GM12878 (cell line): Measurements from ENCODE around the gene HS3ST5. TPM values are rescaled to one million over a fixed set of nuclear protein-coding genes. Genes with fewer than 3 reads are reported as not detected.

Experiments
- ATAC-seq: fragments of 200-7000 bp; cut with Tn5 transposase; 3 replicates; pipeline ENCODE4 v1.9.1; 2020; ENCODE audit warnings: mild to moderate bottlenecking, moderate library complexity
- BruUV-seq: library from RNA; stranded (reverse); fragments of 400-500 nt; replicated peaks from 2 replicates; lab custom pipeline; 2021; lab: Mats Ljungman, UMichigan
- CTCF ChIA-PET: fragments of 300-600 bp; sonication (Branson Sonifier 250); formaldehyde crosslinking; extraction: SDS; loops from one replicate; lab custom pipeline; 2021; ENCODE audit warnings: inconsistent platforms; lab: Yijun Ruan, JAX
- POLR2A ChIA-PET: fragments of 350-600 bp; formaldehyde crosslinking; extraction: SDS; loops from one replicate; lab custom pipeline; 2021; ENCODE audit warnings: inconsistent platforms; lab: Charles Lee
- RAD21 ChIA-PET: fragments of 300-600 bp; sonication (Branson Sonifier 250); formaldehyde crosslinking; loops from one replicate; lab custom pipeline; 2023; ENCODE audit warnings: antibody characterized with exemption; ENCODE audit not compliant: unreplicated experiment; lab: Charles Lee
- SMC1A ChIA-PET: fragments of 300-600 bp; sonication (Branson Sonifier 250); formaldehyde crosslinking; loops from one replicate; lab custom pipeline; 2023; ENCODE audit not compliant: unreplicated experiment, uncharacterized antibody; lab: Charles Lee
- DNase-seq: peaks from one replicate; pipeline ENCODE4 v3.0.0-alpha.2; 2011; ENCODE audit warnings: low read depth, low spot score
- FAIRE-seq: peaks from 3 replicates; lab custom pipeline; 2011; peaks lifted over from hg19 to GRCh38; lab: Jason Lieb, UNC
- H2AFZ ChIP-seq: 2 replicates; pipeline ENCODE4 v1.6.0; 2011; ENCODE audit warnings: low read depth, low read length, control low read depth; ENCODE audit not compliant: control insufficient read depth
- H3K27ac ChIP-seq: 2 replicates; pipeline ENCODE4 v1.5.1; 2011; ENCODE audit warnings: control low read depth; ENCODE audit not compliant: control insufficient read depth, insufficient read depth
- H3K27me3 ChIP-seq, 2 experiments: replicated peaks in 1 of 2; 2 replicates each; pipeline versions ENCODE4 v1.6.0 to v1.6.1; 2011; ENCODE audit warnings: low read length in 1 of 2; ENCODE audit not compliant: control insufficient read depth in 2 of 2, insufficient read depth in 2 of 2
- H3K36me3 ChIP-seq, 2 experiments: 2 replicates each; pipeline ENCODE4 v1.5.1; 2011; ENCODE audit warnings: low read length in 1 of 2; ENCODE audit not compliant: control insufficient read depth in 2 of 2, insufficient read depth in 2 of 2
- H3K4me1 ChIP-seq: 2 replicates; pipeline ENCODE4 v1.6.1; 2011; ENCODE audit warnings: mild to moderate bottlenecking, low read length, moderate library complexity, mixed read lengths; ENCODE audit not compliant: control insufficient read depth, insufficient read depth
- H3K4me2 ChIP-seq: 2 replicates; pipeline ENCODE4 v1.6.0; 2011; ENCODE audit warnings: control low read depth; ENCODE audit not compliant: control insufficient read depth, insufficient read depth
- H3K4me3 ChIP-seq: fragments of 200-600 bp; sonication (generic); 2 replicates; pipeline ENCODE4 v1.5.1; 2016
- H3K79me2 ChIP-seq: 2 replicates; pipeline ENCODE4 v1.6.0; 2011; ENCODE audit warnings: low read length; ENCODE audit not compliant: control insufficient read depth, insufficient read depth
- H3K9ac ChIP-seq: 2 replicates; pipeline ENCODE4 v1.8.0; 2011; ENCODE audit warnings: low read length, control low read depth, mixed read lengths; ENCODE audit not compliant: control insufficient read depth, insufficient read depth
- H3K9me3 ChIP-seq: replicated peaks from 3 replicates; pipeline ENCODE4 v1.5.1; 2011; ENCODE audit warnings: mild to moderate bottlenecking, low read length; ENCODE audit not compliant: control insufficient read depth, insufficient read depth
- H4K20me1 ChIP-seq: 2 replicates; pipeline ENCODE4 v1.6.0; 2011; ENCODE audit not compliant: control insufficient read depth, insufficient read depth
- EZH2 ChIP-seq: IDR thresholded peaks from 2 replicates; pipeline ENCODE4 v1.6.1; 2012; ENCODE audit warnings: low read depth, mild to moderate bottlenecking, control low read depth, inconsistent platforms, low read length, borderline replicate concordance; ENCODE audit not compliant: control insufficient read depth
- FOS ChIP-seq: IDR thresholded peaks from 3 replicates; pipeline ENCODE4 v1.6.1; 2011; ENCODE audit warnings: borderline replicate concordance; ENCODE audit not compliant: insufficient read length; ENCODE audit errors: extremely low read depth
- HDAC2 ChIP-seq: fragments of 200-600 bp; sonication (generic); IDR thresholded peaks from 2 replicates; pipeline ENCODE4 v1.6.1; 2017
- PAX5 ChIP-seq: IDR thresholded peaks from 2 replicates; pipeline ENCODE4 v1.6.1; 2011; ENCODE audit warnings: low read depth, low read length, borderline replicate concordance
- SPI1 ChIP-seq: IDR thresholded peaks from 2 replicates; pipeline ENCODE4 v1.6.1; 2011; ENCODE audit warnings: low read depth, mild to moderate bottlenecking, low read length, moderate library complexity, borderline replicate concordance; ENCODE audit not compliant: insufficient read depth
- ZBTB11 ChIP-seq: fragments of 450-650 bp; formaldehyde crosslinking; IDR thresholded peaks from 2 replicates; pipeline ENCODE4 v1.5.0; 2022; ENCODE audit warnings: mild to moderate bottlenecking, missing genetic modification characterization
- ZNF24 ChIP-seq: fragments of 450-650 bp; IDR thresholded peaks from 2 replicates; pipeline ENCODE4 v1.6.1; 2017; ENCODE audit warnings: antibody characterized with exemption, mild to moderate bottlenecking
- WGBS: methylation state at CpG from one replicate; pipeline ENCODE4 v1.1.6; 2016; ENCODE audit warnings: low lambda C conversion rate; ENCODE audit not compliant: insufficient replicate concordance, insufficient coverage; ENCODE audit errors: missing lambda C conversion rate; 5-methylcytosine and 5-hydroxymethylcytosine counted together
- in situ Hi-C: fragments of 300-500 bp; cut with MboI; formaldehyde crosslinking; loops from 9 replicates; pipeline ENCODE4 v1.14.3; 2018; ENCODE audit warnings: mixed read lengths
- intact Hi-C: fragments of 100-400 bp; cut with micrococcal nuclease; formaldehyde crosslinking; loops from one replicate; pipeline ENCODE4 v1.14.2; 2022; ENCODE audit not compliant: unreplicated experiment
- polyA plus RNA-seq, 11 experiments: library from polyadenylated mRNA; depleted of rRNA in 4 of 11; unstranded in 6 of 11; stranded (reverse) in 5 of 11; fragments of >200 nt; fragmentation: Nextera tagmentation in 4 of 11; fragmentation: Illumina TruSeq in 1 of 11; extraction: Ambion mirVana in 4 of 11; extraction: Trizol in 1 of 11; gene quantifications; 1 replicate in 1 of 11; 2 replicates in 10 of 11; pipeline versions ENCODE4 v1.2.1 to v1.2.3, GENCODE V29; 2011 to 2016; ENCODE audit warnings: inconsistent platforms in 2 of 11, missing spikeins in 2 of 11, low read depth in 1 of 11
- total RNA-seq, 4 experiments: library from RNA; depleted of rRNA in 3 of 4; stranded (reverse); fragments of >200 nt in 3 of 4; fragmentation: Illumina TruSeq in 1 of 4; extraction: Trizol in 1 of 4; gene quantifications; 2 replicates each; pipeline versions ENCODE4 v1.2.1 to v1.2.3, GENCODE V29; 2013 to 2021

HS3ST5 gene
- total and polyA plus RNA-seq, 10 of the 15 experiments (the other 5 are each of a cell fraction or from before 2014, with no cell fraction given), result 0.04 TPM; not detected in 9

GRCh38 chr6:114267897-114268296 lies 74.9 kb downstream of the HS3ST5 start:
- no peak overlapping the region for H2AFZ ChIP-seq
- H3K9me3 ChIP-seq, result no peaks in the 10 kb centered on the region
- no peaks in the 10 kb centered on the region for H3K4me1 ChIP-seq
- no peak for TF ChIP-seq FOS
- peak; percentile 56; the same call in 1 of the 2 replicates for TF ChIP-seq SPI1
- no peak for FAIRE-seq
- 32% methylated on average over 3 of the region's 3 CpGs for WGBS
- H3K9ac ChIP-seq, result no peak overlapping the region
- H3K4me2 ChIP-seq, result no peak overlapping the region
- CTCF ChIA-PET, result no interaction called here
- H3K27me3 ChIP-seq, result no peaks in the 10 kb centered on the region
- H3K4me3 ChIP-seq, result no peak overlapping the region
- POLR2A ChIA-PET, result no interaction called here
- SMC1A ChIA-PET, result no interaction called here
- no peaks in the 10 kb centered on the region for H3K36me3 ChIP-seq
- no TSS peak for BruUV-seq
- H3K79me2 ChIP-seq, result no peaks in the 10 kb centered on the region
- no peak overlapping the region for H3K27ac ChIP-seq
- intact Hi-C loops, result no loop called here
- no peaks in the 10 kb centered on the region; the same call in 1 of the 2 replicates for H4K20me1 ChIP-seq
- no peak for DNase-seq
- RAD21 ChIA-PET, result no interaction called here
- ATAC-seq, result peak; percentile 83
- in situ Hi-C loops, result no loop called here

GRCh38 chr6:114260810-114261209 lies 82.0 kb downstream of the HS3ST5 start:
- no peak for ATAC-seq
- no peak overlapping the region for H3K4me2 ChIP-seq
- no peak overlapping the region for H3K9ac ChIP-seq
- H3K27me3 ChIP-seq, result no peaks in the 10 kb centered on the region
- FAIRE-seq, result no peak
- H2AFZ ChIP-seq, result no peak overlapping the region
- H3K36me3 ChIP-seq, result no peaks in the 10 kb centered on the region
- H3K4me1 ChIP-seq, result no peaks in the 10 kb centered on the region
- ChIA-PET SMC1A (no interaction called here), POLR2A (no interaction called here), RAD21 (no interaction called here), CTCF (no interaction called here)
- H3K4me3 ChIP-seq, result no peak overlapping the region
- H4K20me1 ChIP-seq, result no peaks in the 10 kb centered on the region; the same call in 1 of the 2 replicates
- no TSS peak for BruUV-seq
- intact Hi-C loops (no loop called here), in situ Hi-C loops (no loop called here)
- H3K9me3 ChIP-seq, result no peaks in the 10 kb centered on the region
- WGBS, result 31% methylated on average over 3 of the region's 3 CpGs
- H3K79me2 ChIP-seq, result no peaks in the 10 kb centered on the region
- TF ChIP-seq PAX5, result no peak
- TF ChIP-seq ZBTB11, result no peak
- no peak for TF ChIP-seq EZH2
- no peak for TF ChIP-seq HDAC2
- no peak for TF ChIP-seq ZNF24
- H3K27ac ChIP-seq, result no peak overlapping the region
- no peak for DNase-seq
